ENCODE data around the gene QPCTL. TPM values are rescaled to one million over a fixed set of nuclear protein-coding genes. Genes with fewer than 3 reads are reported as not detected.

QPCTL gene
- 10 to 100 TPM in 2 of 4 donors, 1 to 10 TPM in 2; 7.2 to 13.5 (median 10.8) TPM for polyA plus RNA-seq (ENCODE audit: insufficient read length in 4 of 4)

DNA sequence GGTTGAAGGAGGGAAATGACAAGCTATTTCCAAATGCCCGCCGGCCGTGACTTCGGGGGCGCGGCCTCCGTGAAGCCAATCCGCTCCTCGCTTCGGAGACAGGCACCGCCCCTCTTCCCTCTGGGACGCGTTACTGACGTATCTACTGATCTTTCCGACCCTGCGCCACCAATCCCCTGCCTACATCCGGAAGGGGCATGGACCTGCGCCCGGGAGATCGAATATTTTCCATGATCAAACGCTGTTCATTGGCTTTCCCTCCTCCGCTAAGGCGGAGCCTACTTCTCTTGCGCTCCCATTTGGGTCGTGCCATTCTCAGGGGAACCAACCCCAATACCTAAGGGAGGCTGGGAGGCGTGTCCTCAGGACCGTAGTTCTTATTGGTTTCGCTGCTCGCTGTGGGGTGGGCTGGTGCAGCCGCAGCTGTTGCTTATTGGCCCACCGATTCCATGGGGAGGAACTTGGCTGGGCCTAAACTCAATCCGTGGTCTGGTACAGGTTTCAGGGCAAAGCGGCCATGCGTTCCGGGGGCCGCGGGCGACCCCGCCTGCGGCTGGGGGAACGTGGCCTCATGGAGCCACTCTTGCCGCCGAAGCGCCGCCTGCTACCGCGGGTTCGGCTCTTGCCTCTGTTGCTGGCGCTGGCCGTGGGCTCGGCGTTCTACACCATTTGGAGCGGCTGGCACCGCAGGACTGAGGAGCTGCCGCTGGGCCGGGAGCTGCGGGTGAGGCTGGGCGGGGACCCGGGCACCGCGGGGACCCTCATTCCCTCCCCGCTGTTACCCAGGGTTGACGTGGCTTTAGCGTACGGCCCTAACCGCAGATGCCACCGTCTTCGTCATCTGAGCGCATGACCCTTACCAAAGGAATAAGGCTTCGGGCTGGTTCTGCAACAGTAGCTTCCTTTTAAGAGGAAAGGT is at the start of gene QPCTL:
QPCTL (plus strand) TSS at position 480 of the 919 bp plus-strand sequence; CDS start at position 518, 38 bp downstream.
- DNase-seq (ENCODE audit: low read depth in 4 of 4, low spot score in 2 of 4) = peak; percentile 97 to 99 (median 98)

DNA sequence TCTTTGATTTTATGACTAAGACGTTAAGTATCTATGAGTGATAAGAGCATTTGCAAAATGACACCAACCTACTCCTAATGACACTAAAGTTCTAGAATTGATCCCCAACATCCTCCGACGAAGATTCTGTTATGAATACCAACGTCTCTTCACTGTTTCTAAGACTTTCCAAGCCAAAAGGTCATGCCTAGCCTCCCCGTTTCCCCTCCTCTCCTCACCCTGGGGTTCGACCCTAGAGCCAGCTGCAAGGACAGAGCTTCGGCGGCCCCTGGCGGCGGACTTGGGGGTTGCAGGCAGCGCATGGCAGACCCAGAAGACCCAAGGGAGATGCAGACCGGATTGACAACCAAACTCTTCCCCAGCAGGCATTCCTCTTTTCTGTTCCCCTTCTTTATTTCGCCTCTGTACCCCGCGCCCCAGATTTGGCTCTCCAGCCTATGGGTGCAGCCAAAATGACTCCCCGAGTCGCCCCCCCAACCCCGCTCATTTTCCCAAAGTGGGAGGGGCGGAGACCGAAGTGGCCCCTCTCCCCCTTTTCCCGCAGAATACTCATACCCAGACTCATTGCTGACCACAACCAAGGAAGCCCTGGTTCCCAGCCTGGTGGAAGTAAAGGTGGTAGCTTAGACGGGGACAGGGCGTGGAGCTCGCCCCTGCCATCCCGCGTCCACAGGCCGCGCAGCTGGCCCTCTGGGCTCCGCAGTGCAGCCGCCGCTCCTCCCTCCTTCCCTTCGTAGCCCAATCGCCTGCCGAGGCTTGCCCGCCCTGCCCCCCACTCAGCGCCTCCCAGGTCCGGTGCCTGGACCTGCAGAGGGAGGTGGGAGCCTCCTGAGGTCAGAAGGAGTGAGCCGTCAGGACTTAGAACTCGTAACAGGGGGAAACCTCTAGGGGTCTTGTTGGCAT is 49.2 kb upstream of the QPCTL start:
- DNase-seq (ENCODE audit: low read depth in 4 of 4, low spot score in 2 of 4) = no peak

DNA sequence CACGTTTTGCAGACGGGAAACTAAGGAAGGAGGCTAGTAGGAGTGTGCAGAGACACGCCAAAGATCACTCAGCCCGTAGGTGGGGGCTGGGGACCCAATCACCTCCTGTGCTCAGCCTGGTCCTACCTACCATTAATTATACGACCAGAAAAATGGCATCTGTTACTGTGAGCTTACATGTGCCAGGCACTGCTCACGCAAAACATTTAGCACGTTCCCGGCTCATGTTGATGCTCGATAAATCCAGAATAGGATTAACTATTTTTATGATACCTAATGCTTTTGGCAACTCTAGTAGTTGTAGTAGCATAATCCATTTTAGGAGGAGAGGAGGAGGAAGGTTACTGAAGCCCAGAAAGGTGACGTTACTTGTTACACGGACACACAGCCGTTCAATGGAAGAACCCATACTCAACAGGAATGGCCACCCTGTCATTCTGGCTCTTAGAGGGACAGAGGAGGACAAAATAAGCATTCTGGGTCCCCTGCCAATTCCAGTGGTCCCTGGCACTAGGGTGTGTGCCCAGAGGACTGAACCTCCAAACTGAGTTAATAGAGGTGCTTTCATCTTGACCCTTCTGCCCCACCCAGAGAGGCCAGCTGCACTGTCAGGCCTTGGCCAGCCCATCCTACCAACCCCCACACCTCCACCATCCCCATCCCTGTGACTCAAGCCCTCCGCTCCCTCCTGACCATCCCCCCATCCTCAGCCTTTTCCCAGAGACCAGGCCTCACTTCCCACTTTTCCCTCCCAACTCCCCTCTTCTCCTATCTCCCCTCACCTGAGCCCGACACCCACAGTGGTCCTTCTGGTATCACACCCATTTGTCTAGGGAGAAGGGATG is 48.3 kb upstream of the QPCTL start:
- no peak for DNase-seq (ENCODE audit: low read depth in 4 of 4, low spot score in 2 of 4)

DNA sequence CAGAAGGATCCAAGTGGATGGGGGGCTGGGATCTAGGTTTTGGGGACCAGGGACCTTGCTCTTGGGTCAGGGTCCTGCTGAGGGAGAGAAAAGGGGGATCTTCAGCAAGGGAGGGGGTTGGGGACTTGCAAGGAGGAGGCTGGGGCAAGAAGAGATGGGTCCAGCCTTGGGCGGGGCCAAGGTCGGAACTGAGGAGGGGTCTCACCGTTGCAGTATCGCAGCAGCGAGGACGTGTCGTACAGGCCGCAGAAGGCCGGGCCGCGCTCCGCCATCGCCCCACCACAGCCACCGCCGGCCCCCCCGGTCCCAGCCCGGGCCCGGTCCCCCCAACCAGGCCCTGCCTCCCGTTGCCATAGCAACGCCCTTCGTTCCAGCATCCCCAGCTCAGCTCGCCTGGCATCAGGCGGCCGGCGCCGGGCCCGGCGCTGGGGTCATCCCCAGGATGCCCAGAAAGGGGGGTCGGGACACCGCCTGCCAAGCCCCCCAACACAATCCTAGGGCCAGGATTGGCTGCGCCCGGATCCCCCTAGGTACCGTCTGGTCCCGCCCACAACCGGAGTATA is 47.3 kb upstream of the QPCTL start:
- DNase-seq (ENCODE audit: low read depth in 4 of 4, low spot score in 2 of 4) = no peak

DNA sequence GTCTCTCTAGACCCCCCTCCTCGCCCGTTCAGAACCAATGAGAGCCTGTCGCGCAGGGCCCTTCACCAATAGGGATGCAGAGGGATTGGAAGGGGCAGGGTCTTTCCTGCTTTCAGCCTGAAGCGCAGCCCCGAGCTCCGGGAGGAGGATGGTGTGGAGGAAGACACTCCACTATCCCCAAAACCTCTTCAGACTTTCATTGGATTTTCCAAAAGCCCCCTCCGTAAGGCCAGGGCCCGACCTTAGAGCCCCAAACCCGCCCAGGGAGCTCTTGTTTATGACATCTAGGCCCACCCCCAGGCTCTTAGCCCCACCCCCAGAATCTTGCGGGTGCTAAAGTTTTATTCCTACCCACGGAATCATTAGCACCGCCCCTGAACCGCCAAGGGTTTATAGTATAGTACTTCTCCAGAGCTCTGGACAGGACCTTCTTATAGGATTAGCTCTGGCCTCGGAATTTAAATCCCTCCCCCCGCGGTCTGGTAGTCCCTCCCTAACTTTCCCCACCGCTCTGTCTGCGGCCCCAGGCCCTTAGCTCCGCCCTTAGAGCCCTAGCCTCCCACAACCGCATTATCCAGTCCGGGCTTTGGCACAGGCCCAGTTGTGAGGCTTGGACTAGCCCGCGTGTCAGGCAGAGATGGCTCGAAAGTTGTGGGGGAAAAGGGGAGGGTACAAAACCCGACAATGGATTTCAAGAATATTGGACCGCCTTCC is 46.7 kb upstream of the QPCTL start:
- DNase-seq (ENCODE audit: low read depth in 4 of 4, low spot score in 2 of 4) = peak in 1 of 4 donors; percentile 69

DNA sequence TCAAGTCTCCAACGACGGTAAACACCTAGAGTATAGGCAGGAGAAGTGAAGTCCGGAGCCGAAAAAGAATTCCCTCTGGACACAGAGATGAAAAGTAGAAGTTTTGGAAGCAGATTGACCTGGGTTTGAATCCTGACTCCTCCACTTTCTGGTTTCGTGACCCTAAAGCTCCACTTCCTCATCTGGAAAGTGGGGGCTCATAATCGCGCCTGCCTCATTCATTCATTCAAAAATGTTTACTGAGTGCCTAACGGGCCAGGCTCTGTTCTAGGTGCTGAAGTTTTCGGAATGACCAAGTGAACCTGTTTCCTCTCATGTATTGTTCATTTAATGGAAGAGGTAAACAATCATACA is 46.1 kb upstream of the QPCTL start:
- no peak for DNase-seq (ENCODE audit: low read depth in 4 of 4, low spot score in 2 of 4)

GRCh38 chr19:45650722-45651121 is 41.7 kb upstream of the QPCTL start:
- no peak for DNase-seq (ENCODE audit: low read depth in 4 of 4, low spot score in 2 of 4)

DNA sequence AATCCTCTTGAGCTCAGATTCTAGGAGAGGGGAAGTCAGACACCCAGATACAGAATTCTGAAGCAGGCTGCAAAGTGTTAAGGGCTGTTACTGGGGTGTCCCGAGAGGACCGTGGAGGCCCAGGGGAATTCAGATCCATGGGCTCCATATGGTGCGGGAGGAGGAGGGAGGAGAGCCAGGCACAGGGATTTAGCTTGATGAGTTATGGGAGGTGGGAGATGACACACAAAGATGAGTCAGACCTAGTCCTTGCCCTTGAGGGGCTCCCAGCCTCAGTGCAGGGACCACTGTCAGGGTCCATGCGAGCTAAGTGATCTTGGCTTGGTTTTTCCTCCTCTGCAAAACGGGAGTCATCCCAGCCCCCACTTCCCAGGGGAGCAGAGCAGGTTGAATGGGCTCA is 38.8 kb upstream of the QPCTL start:
- DNase-seq (ENCODE audit: low read depth in 4 of 4, low spot score in 2 of 4) = no peak

DNA sequence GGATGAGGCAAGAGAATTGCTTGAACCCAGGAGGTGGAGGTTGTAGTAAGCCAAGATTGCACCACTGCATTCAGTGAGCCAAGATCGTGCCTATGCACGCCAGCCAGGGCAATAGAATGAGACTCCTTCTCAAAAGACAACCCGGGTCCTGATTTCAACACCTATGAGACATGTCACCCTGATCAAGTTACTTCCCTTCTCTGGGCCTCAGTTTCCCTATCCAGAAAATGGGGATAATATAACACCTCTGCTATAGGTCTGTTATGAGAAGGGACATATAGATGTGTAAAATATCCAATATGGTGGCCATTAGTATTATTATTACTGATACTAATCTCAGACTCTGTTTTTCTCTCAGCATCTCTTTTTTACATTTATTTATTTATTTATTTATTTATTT is 37.4 kb upstream of the QPCTL start:
- DNase-seq (ENCODE audit: low read depth in 4 of 4, low spot score in 2 of 4) = no peak

DNA sequence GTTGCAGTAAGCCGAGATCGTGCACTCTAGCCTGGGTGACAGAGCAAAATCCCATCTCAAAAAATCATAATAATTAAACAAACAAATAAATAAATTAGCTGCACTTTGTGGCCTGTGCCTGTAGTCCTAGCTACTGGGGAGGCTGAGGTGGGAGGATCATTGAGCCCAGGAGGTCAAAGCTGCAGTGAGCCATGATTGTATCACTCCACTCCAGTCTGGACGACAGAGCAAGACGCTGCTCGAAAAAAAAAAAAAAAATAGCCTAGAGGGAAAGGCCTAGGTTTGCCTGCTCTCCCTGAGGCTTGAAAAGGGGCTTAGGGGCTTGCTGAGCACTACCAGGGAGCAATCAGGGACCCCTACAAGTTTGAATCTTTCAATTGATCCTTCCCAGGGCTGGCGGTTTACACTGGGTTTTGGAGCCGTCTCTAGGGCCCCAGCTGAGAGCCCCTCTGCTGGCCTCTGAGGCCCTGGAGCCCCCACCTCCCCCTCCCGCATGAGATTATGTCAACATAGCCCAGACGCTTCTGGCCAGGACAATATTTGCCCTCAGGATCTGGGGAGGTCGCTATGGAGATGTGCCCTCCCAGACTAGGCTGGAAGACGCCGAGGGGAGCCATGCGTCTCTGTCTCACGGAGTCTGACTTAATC is 34.8 kb upstream of the QPCTL start:
- no peak for DNase-seq (ENCODE audit: low read depth in 4 of 4, low spot score in 2 of 4)

- no peak for DNase-seq (ENCODE audit: low read depth in 4 of 4, low spot score in 2 of 4)
Observed at GRCh38 chr19:45659096-45659729, 33.3 kb upstream of the QPCTL start.

- no peak for DNase-seq (ENCODE audit: low read depth in 4 of 4, low spot score in 2 of 4)
Observed at GRCh38 chr19:45660636-45661035, 31.8 kb upstream of the QPCTL start.

- DNase-seq (ENCODE audit: low read depth in 4 of 4, low spot score in 2 of 4) = no peak
Observed at GRCh38 chr19:45663800-45664199, 28.7 kb upstream of the QPCTL start.

- DNase-seq (ENCODE audit: low read depth in 4 of 4, low spot score in 2 of 4) = no peak
Observed at GRCh38 chr19:45664575-45664974, 27.9 kb upstream of the QPCTL start.

DNA sequence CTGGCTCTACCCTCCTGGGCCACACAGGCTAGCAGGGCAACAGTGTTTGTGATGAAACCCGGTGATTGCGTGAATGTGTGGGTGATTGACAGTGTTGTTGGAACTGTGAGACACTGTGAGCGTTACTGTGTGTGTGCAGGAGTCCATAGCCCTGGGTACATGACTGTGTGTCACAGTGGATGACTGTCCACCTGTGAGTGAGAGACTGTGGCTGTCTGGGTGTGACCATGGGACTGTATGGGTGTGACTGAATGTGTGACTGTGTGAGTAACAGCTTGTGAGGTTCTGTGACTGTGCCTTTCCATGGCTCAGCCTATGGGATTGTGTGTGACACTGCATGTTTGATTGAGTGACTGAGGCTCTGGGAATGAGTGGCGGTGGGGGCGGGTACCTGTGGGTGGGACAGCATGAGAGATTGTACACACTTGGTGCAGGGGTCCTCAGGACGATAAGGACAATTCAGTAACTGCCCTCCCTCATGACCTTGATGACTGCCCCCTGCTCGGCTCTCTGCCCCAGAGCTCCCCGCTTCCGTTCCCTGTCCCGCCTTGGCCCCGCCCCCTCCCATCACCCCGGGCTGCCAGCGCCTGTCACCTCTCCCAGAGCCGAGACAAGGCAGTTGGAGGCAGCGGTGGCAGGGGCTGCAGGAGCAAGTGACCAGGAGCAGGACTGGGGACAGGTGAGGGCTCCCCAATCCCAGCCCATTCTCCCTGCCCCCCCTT is 24.7 kb upstream of the QPCTL start, which contains the start of gene GIPR:
GIPR (plus strand) TSS at position 602 of the 722 bp plus-strand sequence. CDS start 1,300 bp downstream, outside the sequence.
- DNase-seq (ENCODE audit: low read depth in 4 of 4, low spot score in 2 of 4) = no peak

DNA sequence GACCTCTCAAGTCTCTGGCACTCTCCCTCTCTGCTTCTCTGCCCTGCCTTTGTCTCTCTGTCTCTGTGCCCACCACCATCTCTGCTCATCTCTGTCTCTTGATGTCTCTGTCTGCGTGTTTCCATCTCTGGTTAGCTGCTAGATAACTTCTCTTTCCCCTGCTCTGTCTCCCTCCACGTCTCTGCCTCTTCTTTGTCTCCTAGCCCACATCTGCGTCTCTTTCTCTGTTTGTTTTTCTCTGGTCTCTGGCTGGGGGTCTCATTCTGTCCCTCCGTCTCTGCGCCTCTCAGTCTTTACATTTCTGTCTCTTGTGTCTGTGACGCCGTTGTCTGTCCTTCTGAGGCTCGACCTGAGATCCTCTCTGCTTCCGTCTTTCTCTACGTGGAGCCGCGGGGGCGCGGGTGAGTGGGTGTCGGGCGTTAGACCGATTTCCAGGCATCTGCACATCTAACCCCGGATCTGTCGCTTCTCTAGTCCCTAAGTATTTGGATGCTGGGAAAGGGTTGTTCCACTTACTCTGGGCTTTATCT is 24.1 kb upstream of the QPCTL start:
- no peak for DNase-seq (ENCODE audit: low read depth in 4 of 4, low spot score in 2 of 4)

- no peak for DNase-seq (ENCODE audit: low read depth in 4 of 4, low spot score in 2 of 4)
Observed at GRCh38 chr19:45670670-45671453, 21.6 kb upstream of the QPCTL start.

All from left renal cortex interstitium (tissue), 4 donors.